ENCODE results near the gene RGS12.

DNA sequence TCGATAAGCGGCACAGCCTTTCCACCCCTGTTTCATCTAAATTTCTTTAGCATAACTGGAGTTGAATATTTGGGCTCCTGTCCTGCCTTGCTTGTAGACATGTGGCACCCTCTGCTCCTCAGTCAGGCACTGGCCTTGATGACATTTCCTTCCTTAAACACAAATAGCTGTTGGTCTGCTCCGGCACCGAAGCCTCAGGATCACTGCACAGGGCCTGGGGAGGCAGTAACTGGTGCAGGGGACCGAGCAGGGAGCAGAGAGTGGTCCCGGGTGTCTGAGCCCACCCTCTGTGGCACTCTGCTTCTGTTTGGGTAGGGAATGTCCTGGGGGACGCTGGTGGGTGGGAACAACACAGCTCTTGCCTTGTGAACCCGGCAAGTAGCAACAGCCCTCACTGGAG is 13.6 kb downstream of the RGS12 start:
- TF ChIP-seq, protein P1, sequence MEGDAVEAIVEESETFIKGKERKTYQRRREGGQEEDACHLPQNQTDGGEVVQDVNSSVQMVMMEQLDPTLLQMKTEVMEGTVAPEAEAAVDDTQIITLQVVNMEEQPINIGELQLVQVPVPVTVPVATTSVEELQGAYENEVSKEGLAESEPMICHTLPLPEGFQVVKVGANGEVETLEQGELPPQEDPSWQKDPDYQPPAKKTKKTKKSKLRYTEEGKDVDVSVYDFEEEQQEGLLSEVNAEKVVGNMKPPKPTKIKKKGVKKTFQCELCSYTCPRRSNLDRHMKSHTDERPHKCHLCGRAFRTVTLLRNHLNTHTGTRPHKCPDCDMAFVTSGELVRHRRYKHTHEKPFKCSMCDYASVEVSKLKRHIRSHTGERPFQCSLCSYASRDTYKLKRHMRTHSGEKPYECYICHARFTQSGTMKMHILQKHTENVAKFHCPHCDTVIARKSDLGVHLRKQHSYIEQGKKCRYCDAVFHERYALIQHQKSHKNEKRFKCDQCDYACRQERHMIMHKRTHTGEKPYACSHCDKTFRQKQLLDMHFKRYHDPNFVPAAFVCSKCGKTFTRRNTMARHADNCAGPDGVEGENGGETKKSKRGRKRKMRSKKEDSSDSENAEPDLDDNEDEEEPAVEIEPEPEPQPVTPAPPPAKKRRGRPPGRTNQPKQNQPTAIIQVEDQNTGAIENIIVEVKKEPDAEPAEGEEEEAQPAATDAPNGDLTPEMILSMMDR (conservative IDR thresholded peaks at IDR 0.05; ENCODE audit: low read depth, low read length): no peak
- TF ChIP-seq EZH2 (IDR thresholded peaks at IDR 0.05; ENCODE audit: borderline replicate concordance, low read depth, low read length, poor library complexity, severe bottlenecking): no peak

Data from A673 (cell line).